HG03066 (cell line): ENCODE results near the gene DIAPH3.
A peak's percentile ranks its signal among the peaks of the same experiment; 100 is the strongest.
"Not testable (repeated sequence)": the region's sequence is repeated elsewhere in the genome, so short reads cannot be mapped to it uniquely, and the experiment has no call there.

Experiments used
- ATAC-seq: cut with Tn5 transposase; IDR thresholded peaks from one replicate; pipeline ENCODE4 v1.9.1; 2021; ENCODE audit warnings: low read depth; ENCODE audit not compliant: unreplicated experiment

DIAPH3 gene

DNA sequence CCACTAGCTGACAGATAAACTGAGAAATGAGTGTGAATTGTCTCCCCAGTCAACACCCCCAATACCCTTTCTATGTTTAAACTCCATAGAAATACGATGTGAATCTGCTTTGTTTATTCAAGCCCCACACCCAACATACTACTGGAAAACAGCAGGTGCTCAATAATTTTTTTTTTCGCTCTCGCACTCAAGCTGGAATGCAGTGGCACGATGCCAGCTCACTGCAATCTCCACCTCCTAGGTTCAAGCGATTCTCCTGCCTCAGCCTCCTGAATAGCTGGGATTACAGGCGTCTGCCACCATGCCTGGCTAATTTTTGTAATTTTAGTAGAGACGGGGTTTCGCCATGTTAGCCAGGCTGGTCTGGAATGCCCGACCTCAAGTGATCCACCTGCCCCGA is 123.1 kb downstream of the DIAPH3 start:
- not testable (repeated sequence) for ATAC-seq

DNA sequence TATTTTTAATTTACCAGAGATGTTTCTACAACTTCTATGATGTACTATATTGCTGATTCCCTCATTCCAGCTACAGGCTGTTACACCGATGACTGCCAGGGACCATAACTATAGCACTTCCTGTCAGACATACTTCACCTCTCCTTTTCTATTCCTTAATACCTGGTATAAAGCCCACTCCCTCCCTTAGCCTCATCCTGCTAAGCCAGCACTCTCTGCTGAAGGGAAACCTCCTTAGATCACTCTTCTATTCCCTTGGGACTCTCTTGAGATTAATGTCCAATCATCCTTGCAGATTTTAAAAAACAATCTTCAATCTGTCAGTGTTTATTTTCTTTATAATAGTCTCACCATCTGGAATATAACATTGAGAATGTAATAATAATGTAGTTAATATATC is 127.9 kb downstream of the DIAPH3 start:
- ATAC-seq = no peak

GRCh38 chr13:60032851-60033250 is 130.9 kb downstream of the DIAPH3 start:
- ATAC-seq = no peak

GRCh38 chr13:60028021-60028420 is 135.7 kb downstream of the DIAPH3 start:
- ATAC-seq = no peak

DNA sequence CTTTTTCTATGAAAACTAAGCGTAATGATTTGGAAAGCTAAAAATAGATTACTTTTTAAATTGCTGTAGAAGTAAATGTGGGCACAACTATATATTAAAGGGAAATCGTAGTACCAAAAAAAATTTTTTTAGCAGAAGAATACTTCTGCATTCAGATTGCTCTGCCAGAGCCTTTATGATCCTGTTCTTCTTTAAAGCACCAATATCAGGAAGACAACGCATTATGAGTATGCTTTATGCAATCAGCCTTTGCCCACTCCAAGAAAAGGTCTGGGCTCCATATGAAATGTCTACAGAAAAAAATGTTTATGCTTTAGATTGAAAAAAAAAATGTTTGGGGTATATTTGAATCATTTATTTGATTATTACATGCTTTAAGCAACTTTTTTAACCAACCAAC is 137.4 kb downstream of the DIAPH3 start:
- ATAC-seq = no peak

- ATAC-seq = no peak
Observed at GRCh38 chr13:60020288-60020687, 143.4 kb downstream of the DIAPH3 start.

GRCh38 chr13:60019119-60019993 is 144.4 kb downstream of the DIAPH3 start:
- peak; percentile 68 for ATAC-seq

DNA sequence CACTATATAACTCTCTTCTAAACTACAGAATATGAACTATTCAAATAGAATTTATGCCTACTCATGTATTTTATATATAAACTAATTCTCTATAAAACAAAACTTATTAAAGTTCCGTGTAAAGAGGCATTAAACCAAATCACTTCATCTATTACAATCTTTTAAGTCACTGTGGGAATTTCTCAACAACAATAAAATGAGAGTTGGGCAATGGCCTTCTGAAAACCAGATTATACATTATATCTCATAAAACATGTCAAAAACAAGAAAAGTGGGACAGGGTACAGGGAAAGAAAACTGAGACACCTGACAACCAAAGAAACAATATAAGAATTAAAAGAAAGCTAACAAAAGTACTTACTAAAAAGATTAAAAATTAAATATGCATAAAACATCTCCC is 145.2 kb downstream of the DIAPH3 start:
- ATAC-seq = no peak

GRCh38 chr13:60016229-60016628 is 147.5 kb downstream of the DIAPH3 start:
- no peak for ATAC-seq

GRCh38 chr13:60013166-60013565 is 150.6 kb downstream of the DIAPH3 start:
- ATAC-seq = no peak

DNA sequence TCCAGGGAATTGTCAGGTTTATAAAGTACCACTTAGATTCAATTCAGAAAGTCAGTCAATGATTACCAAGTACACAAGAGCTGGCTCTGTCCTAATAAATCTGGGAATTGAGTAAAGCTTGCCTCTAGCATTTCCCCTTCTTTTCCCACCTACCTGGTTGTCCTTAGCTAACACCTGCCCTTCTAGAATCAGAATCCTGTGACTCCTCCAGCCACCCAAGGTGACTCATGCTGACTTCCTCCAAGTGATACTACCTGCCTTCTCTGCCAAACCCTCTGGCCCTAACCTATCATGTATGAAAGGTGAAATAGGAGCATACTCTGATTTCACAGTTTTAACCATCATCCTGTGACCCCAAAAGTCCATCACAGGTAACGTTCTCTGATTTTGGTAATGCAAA is 151.2 kb downstream of the DIAPH3 start:
- ATAC-seq = no peak

DNA sequence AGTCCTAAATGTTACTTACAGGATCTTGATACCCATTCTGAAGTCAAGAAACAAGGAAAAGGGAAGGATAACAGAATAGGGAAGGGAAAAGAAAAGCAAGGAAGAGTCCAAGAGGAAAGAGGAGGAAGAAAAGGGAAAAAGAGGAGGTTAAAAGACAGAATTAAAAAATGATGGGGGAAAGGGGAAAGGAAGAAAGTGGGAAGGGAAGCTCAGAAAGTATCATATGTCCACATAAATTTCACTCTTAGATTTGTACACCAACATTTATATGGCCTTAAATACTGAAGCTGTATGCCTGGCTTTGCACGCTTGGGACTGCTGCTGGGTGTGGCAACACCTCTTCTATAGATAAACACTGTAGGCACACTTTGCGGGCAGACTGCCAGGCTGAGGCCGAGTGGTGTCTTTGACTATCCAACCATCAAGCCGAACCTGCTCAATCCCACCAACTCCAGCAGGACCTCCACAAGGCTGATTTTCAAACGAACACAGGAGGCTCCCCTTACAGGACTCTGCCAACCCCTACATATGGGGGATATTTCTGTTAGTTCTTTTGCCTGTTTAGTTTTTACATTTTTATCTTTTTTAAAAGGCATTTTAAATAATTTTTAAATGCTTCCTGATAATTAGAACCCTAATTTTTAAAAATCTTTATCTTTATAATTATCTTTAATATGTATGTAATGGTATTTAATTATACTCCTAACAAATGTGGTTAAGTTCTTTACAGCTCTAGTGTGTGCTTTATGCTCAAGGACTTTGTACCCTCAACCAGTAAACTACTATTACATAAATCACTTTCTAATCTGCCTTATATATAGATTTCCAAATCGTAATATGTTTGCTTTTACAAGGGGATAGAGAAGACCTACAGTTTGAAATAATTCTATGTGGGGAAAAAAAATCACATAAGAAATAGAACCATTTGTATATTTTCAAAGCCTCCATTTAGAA is 154.2 kb downstream of the DIAPH3 start:
- no peak for ATAC-seq

- no peak for ATAC-seq
Observed at GRCh38 chr13:60001889-60002288, 161.8 kb downstream of the DIAPH3 start.

- no peak for ATAC-seq
Observed at GRCh38 chr13:60000976-60001375, 162.8 kb downstream of the DIAPH3 start.

- no peak for ATAC-seq
Observed at GRCh38 chr13:60000081-60000480, 163.6 kb downstream of the DIAPH3 start.

GRCh38 chr13:59997976-59998375 is 165.8 kb downstream of the DIAPH3 start:
- no peak for ATAC-seq

- no peak for ATAC-seq
Observed at GRCh38 chr13:59996461-59996980, 167.2 kb downstream of the DIAPH3 start.

- no peak for ATAC-seq
Observed at GRCh38 chr13:59991395-59991794, 172.3 kb downstream of the DIAPH3 start.

- no peak for ATAC-seq
Observed at GRCh38 chr13:59982631-59983382, 180.9 kb downstream of the DIAPH3 start.

- ATAC-seq = no peak
Observed at GRCh38 chr13:59979589-59979988, 184.1 kb downstream of the DIAPH3 start.
